ENCODE measurements around the gene LEMD1. TPM values are rescaled to one million over a fixed set of nuclear protein-coding genes. Genes with fewer than 3 reads are reported as not detected.

LEMD1 gene
- total RNA-seq, 2 donors from 2014 or later, result not detected

- no peaks in the 10 kb centered on the region for H3K9me3 ChIP-seq
- H3K27ac ChIP-seq, result no peak overlapping the region
- no peaks in the 10 kb centered on the region for H3K36me3 ChIP-seq (replicated peaks in 1 of 2; ENCODE audit: insufficient read depth in 1 of 2, low read depth in 2 of 2)
- H3K4me3 ChIP-seq, result no peak overlapping the region
- peaks cover 37% of the 10 kb centered on the region for H3K4me1 ChIP-seq
- ATAC-seq, result no peak
- intact Hi-C loops (cut with DNase I), result no loop called here
- DNase-seq, result no peak
- TF ChIP-seq CTCF (IDR thresholded peaks at IDR 0.05) (no peak), POLR2A (IDR thresholded peaks at IDR 0.05) (no peak)
- H3K27me3 ChIP-seq, result no peaks in the 10 kb centered on the region
These were observed 63.3 kb downstream of the LEMD1 start for GRCh38 chr1:205358579-205358978.

- peaks cover 32% of the 10 kb centered on the region for H3K4me1 ChIP-seq
- intact Hi-C loops (cut with DNase I), result no loop called here
- 86 to 89% methylated on average over 3 of the region's 3 CpGs for WGBS, 2 donors
- H3K27me3 ChIP-seq, result no peaks in the 10 kb centered on the region
- no peaks in the 10 kb centered on the region for H3K36me3 ChIP-seq (replicated peaks in 1 of 2; ENCODE audit: insufficient read depth in 1 of 2, low read depth in 2 of 2)
- TF ChIP-seq CTCF (IDR thresholded peaks at IDR 0.05) (no peak), POLR2A (IDR thresholded peaks at IDR 0.05) (no peak)
- DNase-seq (no peak), ATAC-seq (no peak)
- no peak overlapping the region for H3K4me3 ChIP-seq
- no peak overlapping the region for H3K27ac ChIP-seq
- no peaks in the 10 kb centered on the region for H3K9me3 ChIP-seq
These were observed 64.3 kb downstream of the LEMD1 start for GRCh38 chr1:205357567-205357966.

GRCh38 chr1:205356440-205357139 lies 65.3 kb downstream of the LEMD1 start, which contains the start of gene KLHDC8A:
TSS of gene KLHDC8A (minus strand) at chr1:205356922. CDS start at chr1:205343604, 13,318 bp downstream.
- no peak for ATAC-seq
- 81 to 93% methylated on average over 17 to 20 of the region's 20 CpGs for WGBS, 2 donors
- Histone ChIP-seq H3K27ac (no peak within 1 kb of the TSS), H3K4me3 (no peak within 1 kb of the TSS), H3K4me1 (peaks cover 30% of the 10 kb centered on the region), H3K36me3 (replicated peaks in 1 of 2; ENCODE audit: insufficient read depth in 1 of 2, low read depth in 2 of 2) (no peaks in the 10 kb centered on the region), H3K9me3 (no peaks in the 10 kb centered on the region), H3K27me3 (no peaks in the 10 kb centered on the region)
- TF ChIP-seq CTCF (IDR thresholded peaks at IDR 0.05) (no peak), POLR2A (IDR thresholded peaks at IDR 0.05) (no peak)
- no peak for DNase-seq
- intact Hi-C loops (cut with DNase I), result no loop called here

- H3K4me1 ChIP-seq, result peaks cover 27% of the 10 kb centered on the region
- TF ChIP-seq POLR2A (IDR thresholded peaks at IDR 0.05), result no peak
- TF ChIP-seq CTCF (IDR thresholded peaks at IDR 0.05), result no peak
- no peaks in the 10 kb centered on the region for H3K36me3 ChIP-seq (replicated peaks in 1 of 2; ENCODE audit: insufficient read depth in 1 of 2, low read depth in 2 of 2)
- intact Hi-C loops (cut with DNase I), result no loop called here
- ATAC-seq (peak; percentile 73), DNase-seq (peak; percentile 46 to 83 (median 68))
- 77 to 84% methylated on average over 3 of the region's 3 CpGs for WGBS, 2 donors
- H3K4me3 ChIP-seq, result no peak overlapping the region
- no peaks in the 10 kb centered on the region for H3K9me3 ChIP-seq
- H3K27ac ChIP-seq, result peak overlapping the region in 1 of 4 donors; percentile 17
- no peaks in the 10 kb centered on the region for H3K27me3 ChIP-seq
These were observed 66.8 kb downstream of the LEMD1 start for GRCh38 chr1:205355075-205355453.
